IPS-NIHi7 (cell line): ENCODE measurements around the gene OCIAD2.
A peak's percentile ranks its signal among the peaks of the same experiment; 100 is the strongest.
"Not testable (repeated sequence)": the region's sequence is repeated elsewhere in the genome, so short reads cannot be mapped to it uniquely, and the experiment has no call there.

Experiments
- DNase-seq: peaks from one replicate; pipeline ENCODE4 v3.0.0; 2012; ENCODE audit warnings: mixed read lengths; ENCODE audit errors: extremely low spot score

OCIAD2 gene, protein sequence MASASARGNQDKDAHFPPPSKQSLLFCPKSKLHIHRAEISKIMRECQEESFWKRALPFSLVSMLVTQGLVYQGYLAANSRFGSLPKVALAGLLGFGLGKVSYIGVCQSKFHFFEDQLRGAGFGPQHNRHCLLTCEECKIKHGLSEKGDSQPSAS

DNA sequence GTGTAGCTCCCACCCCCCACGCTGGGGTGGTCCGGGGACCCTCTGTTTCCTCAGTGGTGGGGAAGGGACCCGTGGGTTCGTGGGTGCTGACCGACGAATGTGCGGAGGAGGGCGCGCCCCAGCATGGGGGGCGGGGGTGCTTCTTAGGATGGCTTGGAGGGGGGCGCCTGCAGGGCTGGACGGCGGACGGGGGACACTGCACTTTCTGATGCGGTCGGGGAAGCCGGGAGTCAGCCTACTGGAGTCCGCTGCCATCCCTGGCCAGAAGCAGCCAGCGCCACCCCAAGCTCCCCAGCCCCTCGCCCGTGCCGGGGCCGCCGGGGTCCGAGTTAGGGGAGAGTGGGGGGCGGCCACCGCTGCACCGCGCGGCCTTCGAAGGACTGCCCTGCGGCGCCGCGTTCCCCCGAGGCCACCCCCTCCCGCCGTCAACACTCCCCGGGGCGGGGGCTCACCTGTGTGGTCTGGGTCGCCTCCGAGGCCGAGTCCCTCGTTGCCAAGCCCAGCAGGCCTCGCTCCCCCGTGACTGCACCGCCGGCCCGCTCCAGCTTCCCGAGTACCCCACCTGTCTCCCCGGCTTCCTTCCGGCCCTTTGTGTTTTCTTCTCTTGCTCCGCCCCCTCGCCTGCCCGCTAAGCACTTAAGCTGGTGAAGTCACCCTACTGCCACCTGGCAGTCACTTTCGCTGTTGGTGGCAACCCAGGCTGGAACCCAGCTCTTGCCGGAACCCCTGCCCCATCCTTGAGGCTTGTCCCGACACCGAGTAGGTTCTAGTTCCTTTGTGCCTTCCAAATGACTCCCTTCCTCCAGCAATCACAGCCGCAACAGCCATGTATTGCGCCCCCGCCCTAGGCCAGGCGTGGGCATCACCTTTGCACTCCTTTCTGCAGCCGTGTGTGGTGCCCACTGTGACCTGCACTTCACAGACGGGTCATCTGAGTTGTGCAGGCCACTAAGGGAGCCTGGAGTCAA is at the start of gene OCIAD2:
Gene OCIAD2, minus strand, starts transcription at position 569 of the 968 bp plus-strand sequence. CDS start 2,225 bp downstream, outside the sequence.
- DNase-seq, result peak; percentile 89

DNA sequence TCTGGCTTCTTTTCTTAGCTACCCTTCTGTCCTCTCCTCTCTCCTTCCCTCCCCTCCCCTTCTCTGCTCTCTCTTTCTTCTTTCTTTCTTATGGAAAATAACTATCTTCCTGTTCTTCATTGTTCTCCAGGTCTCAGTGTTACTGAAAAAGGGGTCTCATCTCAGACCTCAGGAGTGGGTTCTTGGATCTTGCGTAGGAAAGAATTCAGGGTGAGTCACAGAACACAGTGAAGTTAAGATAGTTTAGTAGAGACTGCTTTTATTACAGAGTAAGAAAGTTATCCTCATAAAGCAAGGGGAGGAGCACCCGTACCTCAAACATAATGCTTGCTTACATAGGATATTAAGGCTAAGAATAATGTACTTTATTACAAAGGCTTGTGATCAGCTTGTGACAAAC is 47.7 kb upstream of the OCIAD2 start:
- DNase-seq, result peak; percentile 14

DNA sequence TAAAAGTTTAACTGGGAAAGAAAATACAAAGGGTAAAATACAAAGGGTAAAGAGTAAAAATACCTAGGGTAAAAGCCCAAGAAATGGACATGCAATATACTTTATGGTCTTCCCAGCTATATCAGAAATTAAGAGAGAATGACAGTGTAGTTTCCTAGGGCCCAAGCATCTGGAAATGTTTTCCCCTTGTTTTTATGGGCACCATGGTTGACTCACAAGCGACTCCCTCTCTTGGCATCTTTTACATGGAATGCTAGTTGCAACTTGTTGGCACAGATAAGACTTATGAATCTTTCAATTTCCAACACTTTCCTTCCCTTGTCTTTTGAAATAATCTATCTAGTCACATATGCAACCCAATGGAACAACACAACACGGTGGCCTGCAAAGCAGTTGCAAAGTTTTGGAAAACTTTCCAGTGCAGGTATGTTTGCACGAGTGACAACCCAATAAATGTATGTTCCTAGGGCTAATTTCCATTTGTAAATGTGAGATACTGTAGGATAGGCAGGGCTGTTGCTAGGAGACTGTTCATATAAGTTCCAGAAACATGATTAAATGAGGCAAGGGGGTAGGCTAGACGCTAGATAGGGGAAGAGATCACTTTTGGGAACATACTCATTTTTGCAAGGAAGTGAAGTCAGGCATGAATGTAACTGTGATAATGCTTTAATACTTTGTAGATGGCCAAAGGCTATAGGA is 43.1 kb upstream of the OCIAD2 start:
- no peak for DNase-seq

DNA sequence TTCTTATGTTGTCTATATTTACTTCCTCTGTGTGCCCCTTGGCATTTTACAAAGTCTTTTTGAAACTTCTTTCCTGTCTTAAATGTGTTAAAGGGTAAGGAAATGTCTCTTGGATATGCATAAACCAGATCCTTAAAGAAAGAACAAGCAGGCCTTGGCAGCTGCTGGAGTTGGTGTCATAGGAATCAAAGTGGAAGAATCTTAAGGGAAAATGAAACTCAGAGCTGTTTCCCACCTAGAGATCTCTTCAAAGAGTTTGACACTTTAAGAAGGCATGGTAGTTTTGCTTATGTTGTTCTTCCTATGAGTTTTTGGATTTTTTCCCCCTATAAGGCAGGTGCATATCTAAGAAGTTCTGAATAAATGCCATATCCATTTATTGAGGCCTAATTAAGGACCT is 42.5 kb upstream of the OCIAD2 start:
- DNase-seq, result no peak

DNA sequence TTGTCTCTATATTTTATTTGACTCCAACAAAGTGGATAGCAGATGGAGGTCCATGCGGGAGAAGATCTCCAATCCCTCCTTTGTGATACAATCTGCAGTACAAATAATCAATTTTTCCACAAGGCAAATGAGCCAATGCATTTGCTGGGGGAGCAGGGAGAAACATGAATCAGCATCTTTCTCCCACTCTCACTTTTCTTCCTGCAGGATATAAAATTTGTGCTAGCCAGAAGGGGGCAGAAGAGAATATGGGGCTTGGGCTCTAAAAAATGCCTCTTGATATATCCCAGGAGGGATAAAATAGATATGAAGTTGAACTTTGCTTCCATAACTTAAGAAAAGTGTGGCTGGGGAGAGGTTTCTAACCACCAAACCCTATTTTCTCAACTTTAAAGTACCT is 41.2 kb upstream of the OCIAD2 start:
- no peak for DNase-seq

DNA sequence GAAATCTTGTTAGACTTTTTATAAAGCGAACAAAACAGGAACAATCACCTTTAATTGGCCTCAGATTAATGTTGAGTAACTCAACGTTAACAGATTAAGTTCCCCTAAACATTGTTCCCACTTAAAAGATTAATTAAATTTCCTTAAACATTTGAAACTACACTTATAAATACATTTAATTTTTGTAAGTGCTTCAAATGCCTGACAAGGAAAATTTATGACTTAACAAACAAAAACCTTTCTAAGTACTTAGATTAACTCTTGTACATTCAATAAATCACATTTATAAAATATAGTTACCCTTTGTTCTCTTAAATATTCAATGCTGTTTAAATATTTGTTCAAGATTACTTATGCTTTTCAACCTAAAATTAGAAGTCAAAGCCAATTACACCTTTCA is 39.4 kb upstream of the OCIAD2 start:
- DNase-seq, result no peak

DNA sequence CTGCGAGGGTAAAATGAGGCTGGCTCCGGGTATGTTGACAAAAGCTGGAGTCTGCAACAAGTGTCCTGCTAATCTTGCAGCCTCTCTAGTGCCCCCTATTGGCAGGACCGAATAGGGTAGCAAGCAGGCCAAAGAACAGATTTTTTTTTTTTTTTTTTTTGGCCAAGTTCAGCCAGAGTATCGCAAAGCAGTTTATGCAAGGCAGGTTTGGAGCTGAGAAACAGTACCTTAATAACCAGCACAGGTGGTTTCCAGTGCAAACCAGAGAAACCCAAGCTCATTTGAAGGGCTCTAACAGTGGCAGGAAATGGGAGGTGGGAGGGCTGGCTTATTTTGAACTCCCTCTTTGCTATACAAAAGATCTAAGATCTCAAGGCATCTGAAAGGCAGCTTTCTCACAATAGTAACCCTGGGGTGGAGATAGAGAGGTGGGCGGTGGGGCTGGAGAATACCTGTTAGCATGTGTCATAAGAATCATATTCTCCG is 38.2 kb upstream of the OCIAD2 start:
- DNase-seq, result peak; percentile 48

DNA sequence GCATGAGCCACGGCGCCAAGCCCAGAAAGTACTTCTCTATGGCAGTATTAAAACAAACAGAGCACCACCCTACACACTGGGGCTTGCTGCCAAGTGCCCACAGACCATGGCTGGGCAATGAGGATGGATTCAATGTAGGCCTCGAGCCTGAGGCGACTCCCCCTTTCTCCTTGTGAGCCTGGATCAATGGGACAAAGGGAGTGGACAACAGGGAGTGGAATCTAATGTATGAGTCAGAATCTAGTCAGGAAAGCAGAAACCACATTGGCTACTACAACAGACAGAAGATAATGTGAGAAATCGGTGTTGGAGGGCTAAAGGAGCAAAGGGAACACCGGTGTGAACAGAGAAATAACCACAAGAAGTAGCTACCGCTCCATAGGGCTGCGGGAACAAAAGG is 37.7 kb upstream of the OCIAD2 start:
- DNase-seq, result peak; percentile 21

DNA sequence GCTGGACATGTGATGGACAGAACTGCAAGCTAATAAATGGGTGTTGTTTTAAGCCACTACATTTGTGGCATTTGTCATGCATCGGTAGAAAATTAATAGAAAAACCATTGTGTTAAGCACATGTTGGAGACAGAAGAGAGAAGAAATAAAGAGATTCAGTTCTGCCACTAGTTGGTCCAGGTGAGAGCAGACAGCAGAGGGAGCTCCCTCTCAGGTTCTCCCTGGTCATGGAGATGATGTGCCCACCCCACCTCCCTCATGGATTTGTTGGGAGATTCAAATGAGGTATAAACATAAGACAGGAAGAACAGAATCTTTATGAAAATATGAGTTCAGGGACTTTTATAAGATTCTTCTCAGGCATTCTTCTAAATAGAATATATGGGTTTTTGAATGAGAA is 36.8 kb upstream of the OCIAD2 start:
- peak; percentile 70 for DNase-seq

DNA sequence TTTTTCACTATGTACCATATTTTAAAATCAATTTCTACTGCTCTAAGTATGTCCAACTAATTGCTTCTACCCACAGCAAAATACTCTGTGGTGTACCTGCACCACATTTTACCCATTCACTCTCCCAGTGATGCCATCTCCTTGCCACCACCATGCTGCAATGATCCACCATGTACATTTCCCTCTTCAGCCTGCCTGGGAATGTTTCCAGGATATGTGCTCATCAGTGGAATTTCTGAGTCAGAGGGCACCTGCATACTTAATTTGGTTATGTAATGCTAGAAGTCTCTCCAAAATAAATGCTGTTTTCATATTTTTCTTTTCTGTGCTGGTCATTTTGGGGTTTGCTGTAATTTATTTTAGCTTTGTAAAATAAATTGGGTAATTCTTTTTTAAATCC is 33.2 kb upstream of the OCIAD2 start:
- DNase-seq, result no peak

DNA sequence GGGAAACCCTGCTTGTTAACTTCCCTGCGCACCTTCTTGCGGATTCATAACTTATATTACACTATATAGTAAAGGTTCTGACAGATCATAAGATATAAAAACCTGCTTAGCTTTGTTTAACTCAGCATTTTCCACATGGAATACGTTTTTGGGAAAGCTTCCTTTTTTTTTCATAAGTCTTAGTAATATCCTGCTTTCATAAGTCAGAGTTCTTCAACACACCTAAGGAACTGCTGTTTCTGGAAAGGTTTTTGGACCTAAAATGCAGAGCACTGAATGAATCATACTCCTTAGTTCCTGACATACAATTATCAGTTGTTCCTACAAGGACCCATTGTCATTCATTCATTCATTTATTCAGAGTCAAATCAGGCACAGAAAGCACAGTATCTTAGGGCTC is 32.3 kb upstream of the OCIAD2 start:
- DNase-seq, result no peak

DNA sequence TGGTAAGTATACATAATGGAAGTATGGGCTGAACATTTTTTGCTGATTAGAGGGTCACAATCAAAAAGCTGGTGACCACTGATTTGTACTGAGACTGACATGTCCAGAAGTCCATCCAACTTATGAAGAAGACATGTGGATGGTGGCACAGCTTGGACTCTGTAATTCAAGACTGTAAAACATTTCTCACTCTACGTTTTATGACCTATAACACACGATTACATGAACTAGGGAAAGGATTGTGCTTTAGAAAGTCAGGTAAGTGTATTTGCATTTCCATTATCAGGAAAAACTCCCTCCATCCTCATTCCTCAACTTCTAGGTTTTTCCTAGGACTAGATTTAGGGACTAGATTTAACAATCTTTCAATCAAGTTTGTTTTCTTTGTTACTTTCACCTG is 30.5 kb upstream of the OCIAD2 start:
- no peak for DNase-seq

DNA sequence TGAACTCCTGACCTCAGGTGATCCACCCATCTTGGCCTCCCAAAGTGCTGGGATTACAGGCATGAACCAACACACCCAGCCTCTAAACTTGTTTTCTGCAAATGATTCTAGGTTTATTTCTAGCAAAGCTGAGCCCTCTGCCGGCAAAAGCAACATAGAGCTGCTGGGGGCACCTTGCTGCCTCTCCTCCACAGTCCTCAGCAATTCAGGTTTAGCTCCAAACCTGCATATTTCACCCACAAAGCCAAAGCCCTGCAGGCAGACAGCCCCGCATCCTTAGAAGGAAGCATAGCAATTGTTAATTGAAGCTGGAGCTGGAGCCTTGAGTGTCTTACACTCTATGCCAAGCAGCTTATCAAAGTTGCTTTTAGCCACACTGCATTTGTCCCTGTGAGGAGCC is 24.9 kb upstream of the OCIAD2 start:
- peak; percentile 14 for DNase-seq

DNA sequence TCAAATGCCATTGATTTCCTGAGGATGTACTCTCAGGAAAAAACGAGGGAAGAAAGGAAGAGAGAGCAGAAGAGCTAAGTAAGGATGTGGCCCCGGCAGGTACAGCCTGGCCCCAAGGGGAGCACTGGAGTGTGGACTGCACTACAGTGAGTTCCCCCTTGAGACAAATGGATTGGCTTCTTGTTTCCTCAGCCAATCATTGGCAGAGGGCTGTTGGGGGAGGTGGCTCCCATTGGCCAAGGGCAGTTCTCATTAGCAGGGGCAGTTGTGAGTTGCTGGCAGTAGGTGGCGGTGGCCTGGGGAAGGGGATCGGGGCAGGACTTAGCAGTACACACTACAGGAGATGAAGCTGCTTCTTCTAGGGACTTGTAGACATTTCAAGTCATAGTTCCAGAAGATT is 24.1 kb upstream of the OCIAD2 start:
- DNase-seq, result peak; percentile 36

DNA sequence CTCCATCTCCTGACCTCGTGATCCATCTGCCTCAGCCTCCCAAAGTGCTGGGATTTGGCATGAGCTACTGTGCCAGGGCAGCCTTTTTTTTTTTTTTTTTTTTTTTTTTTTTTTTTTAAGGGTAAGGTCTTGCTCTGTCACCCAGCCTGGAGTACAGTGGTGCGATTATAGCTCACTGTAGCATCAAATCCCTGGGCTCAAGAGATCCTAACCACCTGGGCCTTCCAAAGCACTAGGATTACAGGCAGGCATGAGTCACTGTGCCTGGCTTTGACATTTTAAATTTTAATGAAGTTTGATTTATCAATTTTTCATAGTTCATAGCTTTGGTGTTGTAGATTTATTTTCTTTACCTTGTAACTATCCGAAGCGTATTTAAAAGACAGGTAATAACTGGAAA is 17.8 kb upstream of the OCIAD2 start:
- DNase-seq, result no peak

DNA sequence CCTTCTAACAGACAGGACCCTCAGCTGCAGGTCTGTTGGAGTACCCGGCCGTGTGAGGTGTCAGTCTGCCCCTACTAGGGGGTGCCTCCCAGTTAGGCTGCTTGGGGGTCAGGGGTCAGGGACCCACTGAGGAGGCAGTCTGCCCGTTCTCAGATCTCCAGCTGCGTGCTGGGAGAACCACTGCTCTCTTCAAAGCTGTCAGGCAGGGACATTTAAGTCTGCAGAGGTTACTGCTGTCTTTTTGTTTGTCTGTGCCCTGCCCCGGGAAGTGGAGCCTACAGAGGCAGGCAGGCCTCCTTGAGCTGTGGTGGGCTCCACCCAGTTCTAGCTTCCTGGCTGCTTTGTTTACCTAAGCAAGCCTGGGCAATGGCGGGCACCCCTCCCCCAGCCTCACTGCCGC is 16.5 kb upstream of the OCIAD2 start:
- DNase-seq, result not testable (repeated sequence)

DNA sequence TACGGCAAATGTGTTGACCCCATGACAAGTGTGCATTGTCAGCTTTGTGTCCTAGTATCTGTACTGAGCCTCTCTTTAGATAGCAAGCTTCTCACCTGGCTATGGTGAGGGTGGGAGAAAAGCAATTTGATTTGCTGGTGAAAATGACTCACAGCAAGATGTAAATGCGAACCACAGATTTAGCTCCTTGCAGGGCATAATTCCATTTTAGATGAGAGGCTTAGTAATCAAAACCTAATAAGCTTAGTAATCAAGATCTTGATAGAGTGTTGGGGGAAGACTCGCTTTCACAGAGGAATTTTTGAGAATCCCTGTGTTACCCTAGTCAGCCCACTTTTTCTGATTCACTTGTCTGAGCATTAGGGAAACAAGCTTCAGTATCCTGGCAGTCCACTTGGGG is 7.7 kb upstream of the OCIAD2 start:
- DNase-seq, result no peak

DNA sequence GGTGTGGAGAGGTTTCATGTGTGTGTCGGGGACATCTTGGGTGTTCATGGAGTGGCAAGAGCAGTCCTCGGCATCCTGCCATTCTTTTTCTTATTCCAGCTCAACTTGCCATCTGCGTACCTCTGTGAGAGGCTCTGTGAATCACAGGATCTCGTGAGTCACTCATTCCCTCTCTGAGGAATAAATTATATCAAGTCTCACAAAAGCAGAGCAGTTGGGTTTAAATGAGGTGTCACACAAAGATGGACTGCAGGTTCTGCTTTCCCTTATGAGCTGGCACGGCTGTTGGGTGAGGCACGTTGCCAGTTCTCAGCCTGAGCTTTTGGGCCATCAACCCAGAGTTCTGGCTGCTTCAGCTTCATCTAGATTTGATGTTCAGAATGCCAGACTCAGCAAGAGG is 6.8 kb upstream of the OCIAD2 start:
- DNase-seq, result no peak

DNA sequence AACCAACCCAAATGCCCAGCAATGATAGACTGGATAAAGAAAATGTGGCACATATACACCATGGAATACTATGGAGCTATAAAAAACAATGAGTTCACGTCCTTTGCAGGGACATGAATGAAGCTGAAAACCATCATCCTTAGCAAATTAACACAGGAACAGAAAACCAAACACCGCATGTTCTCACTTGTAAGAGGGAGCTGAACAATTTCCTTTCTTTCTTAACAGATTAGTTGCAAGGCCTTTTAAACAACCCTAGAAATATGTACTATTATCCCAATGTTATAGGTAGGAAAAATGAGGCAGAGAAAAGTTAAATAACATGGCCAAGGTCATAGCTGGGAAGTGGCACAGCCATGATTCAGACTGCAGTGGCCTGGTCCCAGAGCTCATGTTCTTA is 5.8 kb upstream of the OCIAD2 start:
- DNase-seq, result no peak

DNA sequence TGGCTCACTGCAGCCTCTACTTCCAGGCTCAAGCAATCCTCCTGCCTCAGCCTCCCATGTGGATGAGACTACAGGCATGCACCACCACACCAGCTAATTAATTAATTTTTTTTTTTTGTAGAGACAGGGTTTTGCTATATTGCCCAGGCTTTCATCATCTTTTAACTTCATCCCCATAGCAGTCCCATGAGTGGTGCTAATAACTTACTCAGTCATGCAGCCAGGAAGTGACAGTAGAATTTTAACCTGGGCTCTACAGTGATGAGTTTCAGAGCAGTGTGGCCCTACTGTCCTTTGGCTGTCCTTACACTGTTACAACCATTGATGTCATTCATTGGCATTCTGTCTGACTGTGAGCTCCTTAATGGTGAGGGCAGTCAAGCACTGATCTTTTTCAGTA is 3.9 kb upstream of the OCIAD2 start:
- DNase-seq, result no peak

DNA sequence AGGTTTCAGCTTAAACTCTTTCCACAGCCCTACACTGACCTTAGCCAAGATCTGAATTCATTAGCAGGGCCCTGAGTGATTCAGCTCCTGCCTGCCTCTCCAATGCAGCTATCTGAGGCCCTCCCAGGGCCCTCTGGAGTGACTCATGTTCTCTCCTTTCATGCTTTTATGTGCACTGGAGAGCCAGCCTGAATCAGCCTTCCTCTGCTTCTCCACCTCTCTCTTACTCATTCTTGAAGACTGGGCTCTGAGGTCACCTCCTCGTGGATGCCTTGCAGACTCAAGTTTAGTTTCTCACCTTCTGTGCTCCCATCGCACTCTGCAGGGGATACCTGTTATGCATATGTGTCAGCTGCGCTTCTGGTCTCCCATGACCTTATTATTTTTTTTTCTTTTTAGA is 3.1 kb upstream of the OCIAD2 start:
- DNase-seq, result peak; percentile 47

DNA sequence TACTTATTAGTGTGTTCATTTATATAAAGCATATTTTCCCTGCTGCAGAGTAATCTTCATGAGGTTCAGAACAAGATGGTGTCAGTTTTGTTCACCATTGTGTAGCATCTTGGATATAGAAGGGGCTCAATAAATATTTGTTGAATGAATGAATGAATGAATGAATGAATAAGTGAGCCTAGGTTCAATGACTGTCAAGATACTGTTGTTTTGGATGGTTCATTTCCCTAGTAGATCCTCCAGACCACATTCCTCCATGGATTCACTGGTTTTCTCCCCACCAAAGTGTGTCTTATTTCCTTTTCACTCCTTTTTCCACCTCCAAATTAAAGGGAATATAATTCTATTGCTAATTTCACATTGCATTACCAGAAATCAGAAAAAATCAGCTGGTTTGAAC is 2.1 kb upstream of the OCIAD2 start:
- DNase-seq, result no peak
